ENCODE results near the gene RBM47.

Gene RBM47

DNA sequence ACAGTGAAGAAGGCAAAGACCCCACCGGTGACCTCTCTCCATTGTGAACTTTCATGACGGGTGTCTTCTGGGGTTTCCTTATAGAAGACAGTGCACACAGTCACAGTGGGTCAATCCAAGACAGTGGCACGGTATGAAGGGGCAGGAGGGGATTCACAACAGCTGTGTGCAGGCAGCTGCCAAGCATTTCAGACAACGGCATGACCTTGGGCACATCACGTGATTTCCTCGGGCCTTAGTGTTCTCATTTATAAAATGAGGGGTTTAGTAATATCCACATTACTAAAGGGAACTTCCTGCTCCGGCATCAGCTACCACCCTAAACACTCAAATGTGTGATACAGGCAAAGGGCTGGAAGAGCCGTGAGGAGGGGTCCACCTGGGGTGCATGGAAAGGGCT is 42.9 kb downstream of the RBM47 start:
- DNase-seq (ENCODE audit: low read depth in 2 of 2): no peak

DNA sequence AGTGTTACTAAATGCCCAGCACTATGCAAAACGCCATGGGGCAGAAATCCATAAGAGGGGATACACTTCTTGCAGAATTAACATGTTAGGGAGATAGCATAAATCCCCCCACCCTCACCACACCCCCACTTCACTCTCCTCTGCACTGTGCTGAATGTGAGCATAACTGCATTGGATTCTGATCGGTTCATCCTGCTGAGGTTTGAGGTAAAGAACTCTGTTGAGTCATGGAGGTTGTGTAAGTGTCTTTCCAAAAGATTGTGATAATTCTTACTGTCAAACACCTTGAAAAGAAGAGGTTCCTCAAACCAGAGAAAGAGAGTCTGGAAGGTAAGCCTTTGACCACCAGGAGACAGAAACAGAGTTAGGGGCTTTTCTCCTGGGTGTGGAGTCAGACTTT is 43.6 kb downstream of the RBM47 start:
- no peak for DNase-seq (ENCODE audit: low read depth in 2 of 2)

DNA sequence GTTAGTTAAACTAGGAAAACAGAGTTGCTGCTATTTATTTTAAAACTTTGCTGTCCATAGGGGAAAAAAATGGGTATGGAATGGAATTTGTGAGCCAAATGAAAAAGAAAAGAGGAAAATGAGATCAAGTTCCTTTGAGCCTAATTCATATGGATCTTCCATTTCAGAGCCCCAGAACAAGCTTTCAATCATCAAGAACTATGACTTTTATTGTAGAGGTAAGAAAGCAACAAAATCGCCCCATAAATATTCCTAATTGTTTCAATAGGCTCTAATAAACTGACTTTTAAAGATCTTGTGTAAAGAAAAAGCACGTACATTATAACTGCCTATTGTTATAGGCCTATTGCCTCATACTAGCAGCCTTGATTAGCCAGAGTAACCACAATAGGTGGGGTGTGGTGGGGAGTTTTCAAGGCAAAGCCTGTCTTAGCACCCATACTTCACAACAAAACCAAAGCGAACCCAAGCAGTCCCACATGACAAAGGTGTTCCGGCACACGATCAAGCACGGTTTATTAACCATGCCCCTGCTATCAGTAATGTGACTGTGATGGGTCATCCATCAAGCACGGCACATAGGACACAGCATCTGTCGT is 44.4 kb downstream of the RBM47 start:
- DNase-seq (ENCODE audit: low read depth in 2 of 2): no peak

DNA sequence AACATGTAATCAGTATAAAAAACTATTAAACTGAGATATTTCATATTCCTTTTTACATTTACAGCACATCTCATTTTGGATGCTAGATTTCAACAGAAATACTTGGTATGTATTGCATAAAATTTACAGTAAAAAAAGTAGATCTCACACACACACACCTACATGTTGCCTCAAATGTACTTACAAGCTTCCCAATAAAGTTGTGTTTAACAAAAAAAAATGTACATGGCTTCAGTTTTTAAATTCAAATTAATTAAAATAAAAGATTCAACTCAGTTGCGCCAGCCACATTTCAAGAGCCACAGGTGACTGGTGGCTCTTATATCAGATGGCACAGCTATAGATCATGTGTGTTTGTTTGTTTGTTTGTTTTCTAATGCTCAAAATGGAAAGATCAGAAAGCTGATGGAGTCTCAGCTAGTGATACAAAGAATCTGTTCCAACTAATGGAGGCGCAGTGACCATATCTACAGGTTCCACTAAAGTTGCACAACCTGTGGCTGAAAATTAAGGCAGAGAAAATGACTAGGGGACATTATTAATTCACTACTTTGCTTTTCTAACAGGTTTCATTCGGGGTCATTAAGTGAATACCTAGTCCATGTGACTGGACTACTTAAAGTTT is 45.0 kb downstream of the RBM47 start:
- no peak for DNase-seq (ENCODE audit: low read depth in 2 of 2)

DNA sequence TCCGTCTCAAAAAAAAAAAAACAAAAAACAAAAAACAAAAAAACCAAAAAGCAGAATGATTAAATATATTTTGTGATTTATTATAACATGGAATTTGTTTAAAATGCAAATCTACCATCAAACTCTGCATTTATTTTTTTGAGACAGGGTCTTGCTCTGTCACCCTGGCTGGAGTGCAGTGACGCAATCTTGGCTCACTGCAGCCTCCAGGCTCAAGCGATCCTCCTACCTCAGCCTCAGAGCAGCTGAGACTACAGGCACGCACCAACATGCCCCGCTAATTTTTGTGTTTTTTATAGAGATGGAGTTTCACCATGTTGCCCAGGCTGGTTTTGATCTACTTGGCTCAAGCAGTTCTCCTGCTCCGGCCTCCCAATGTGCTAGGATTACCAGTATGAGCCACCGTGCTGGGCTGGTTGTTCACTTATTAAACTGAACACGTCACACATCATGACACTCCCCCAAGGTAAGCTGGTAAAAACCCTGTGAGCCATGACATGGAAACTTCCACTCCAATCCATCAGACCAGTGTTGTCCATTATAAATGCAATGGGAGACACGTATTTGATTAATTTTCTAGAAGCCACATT is 45.7 kb downstream of the RBM47 start:
- no peak for DNase-seq (ENCODE audit: low read depth in 2 of 2)

DNA sequence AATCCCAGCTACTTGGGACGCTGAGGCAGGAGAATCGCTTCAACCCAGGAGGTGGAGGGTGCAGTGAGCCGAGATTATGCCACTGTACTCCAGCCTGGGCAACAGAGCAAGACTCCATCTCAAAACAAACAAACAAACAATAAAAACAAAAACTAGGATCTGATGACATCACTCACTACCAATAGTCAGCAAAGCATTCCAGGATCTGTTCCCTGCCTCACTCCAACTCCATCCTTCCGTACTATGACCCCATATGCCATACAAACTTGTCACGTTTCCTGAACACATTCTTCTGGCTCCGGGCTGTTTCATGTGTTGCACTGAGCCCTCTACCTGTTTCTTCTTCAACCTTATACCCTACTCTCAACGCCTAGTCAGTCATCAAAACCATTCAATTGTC is 47.3 kb downstream of the RBM47 start:
- no peak for DNase-seq (ENCODE audit: low read depth in 2 of 2)

DNA sequence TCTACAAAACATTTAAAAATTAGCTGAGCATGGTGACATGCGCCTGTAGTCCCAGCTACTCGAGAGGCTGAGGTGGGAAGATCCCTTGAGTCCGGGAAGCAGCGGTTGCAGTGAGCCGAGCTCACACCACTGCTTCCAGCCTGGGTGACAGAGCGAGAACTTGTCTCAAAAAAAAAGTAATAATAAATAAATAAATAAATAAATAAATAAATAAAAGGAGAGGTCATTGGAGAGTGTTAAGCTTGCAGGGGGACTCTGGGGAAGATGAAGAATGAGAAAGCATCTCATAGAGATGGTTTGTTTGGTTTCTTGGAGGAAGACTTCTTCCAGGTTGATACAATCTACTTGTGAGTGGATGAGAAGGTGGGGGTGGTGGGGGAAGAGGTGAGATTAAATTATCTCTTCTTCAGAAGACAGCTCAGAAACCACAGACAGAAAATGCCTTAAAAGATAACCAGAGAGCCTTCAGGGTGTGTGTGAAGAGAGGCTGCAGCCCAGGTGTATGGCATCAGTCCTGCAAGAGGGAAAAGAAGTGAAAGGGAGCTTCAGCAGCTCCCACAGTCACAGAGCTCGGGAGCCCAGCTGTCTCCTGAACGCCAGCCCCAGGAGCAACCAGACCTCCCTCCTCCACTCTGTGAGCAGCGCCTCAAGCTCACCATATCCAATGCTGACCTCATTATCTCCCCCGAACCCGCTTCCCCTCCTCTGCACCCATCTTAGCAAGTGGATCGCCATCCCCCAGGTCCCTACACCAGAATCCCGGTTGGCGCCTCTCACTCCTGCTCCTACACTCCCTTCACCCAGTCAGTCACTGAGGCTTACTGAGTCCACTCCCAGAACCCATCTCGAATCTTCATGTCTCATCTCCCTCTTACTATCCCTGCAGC is 48.2 kb downstream of the RBM47 start:
- no peak for DNase-seq (ENCODE audit: low read depth in 2 of 2)

DNA sequence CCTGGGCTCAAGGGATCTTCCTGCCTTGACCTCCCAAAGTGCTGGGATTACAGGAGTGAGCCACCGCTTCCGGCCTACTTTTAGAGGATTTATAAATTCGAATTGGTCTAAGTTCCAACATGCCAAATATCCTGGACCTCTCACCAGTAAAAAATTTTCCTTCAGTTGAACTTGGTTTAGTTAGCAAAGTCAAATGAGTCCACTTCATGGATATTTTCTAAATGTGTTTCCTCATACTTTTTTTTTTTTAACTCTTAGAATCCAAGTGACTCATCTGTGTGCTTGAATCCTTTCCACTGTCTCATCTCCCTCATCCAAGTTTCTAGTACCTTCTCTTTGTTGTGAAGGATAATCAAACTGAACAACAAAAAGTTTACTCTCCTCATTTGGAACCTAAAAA is 49.7 kb downstream of the RBM47 start:
- no peak for DNase-seq (ENCODE audit: low read depth in 2 of 2)

DNA sequence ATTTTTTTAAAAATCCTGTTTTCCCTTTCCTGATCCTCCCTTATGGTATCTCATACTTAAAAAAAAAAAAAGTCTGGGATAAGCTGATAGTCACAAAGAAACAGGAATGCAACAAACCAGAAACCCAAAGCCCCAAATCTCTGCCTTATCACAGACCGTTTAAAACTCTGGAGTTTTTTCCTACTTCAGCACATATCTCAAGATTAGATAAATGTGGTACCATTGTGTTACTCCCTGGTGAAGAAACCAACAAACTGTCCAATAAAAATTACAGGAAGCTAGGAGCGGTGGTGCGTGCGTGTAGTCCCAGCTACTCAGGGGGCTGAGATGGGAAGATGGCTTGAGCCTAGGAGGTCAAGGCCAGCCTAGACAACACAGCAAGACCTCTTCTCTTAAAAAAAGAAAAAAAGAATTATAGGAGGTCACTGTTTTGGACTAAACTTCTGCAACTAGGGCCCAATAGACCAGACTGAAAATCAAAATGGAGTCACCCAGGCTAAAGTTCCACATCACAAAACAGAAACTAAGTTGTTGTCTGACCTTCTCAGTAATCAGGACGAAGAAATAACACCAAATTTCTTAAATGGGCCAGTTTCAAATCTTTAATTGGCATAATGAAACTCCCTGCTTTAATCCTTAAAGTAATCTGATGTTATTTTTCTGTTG is 51.9 kb downstream of the RBM47 start:
- no peak for DNase-seq (ENCODE audit: low read depth in 2 of 2)

DNA sequence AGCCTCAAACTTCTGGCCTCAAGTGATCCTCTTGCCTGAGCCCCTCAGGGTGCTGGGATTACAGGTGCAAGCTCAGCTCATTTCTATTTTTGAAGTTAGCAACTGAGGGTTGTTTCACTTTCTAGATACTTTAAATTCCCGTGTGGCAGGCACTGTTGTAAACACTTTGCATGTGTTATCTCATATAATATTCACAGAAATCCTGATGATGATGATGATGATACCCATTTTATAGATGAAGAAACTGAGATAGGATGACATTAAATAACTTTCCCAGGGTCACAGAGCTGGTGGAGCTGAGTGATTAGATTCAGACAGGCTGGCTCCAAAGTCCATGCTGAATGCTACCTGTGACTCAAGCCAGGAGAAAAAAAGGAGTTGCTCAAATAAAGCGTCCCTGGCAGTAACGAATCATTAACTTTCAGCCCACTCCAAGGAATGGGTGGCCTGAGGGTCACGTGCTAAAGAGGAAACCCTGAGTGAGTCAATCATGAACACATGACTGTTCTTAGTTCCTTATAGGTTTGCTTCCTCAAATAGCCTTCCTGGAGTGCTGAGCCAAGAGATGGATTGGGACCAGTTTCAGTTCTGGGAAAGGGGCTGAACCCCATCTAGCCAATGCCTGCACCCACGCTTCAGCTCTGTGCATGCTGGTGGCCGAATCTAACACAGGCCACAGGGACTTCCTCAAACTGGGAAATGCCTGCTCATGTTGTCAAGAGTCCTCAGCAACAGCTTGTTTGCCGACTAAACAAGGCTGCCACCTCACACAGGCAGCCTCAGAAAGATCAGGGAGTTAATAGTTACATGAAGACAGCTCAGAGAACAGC is 52.8 kb downstream of the RBM47 start:
- DNase-seq (ENCODE audit: low read depth in 2 of 2): no peak

DNA sequence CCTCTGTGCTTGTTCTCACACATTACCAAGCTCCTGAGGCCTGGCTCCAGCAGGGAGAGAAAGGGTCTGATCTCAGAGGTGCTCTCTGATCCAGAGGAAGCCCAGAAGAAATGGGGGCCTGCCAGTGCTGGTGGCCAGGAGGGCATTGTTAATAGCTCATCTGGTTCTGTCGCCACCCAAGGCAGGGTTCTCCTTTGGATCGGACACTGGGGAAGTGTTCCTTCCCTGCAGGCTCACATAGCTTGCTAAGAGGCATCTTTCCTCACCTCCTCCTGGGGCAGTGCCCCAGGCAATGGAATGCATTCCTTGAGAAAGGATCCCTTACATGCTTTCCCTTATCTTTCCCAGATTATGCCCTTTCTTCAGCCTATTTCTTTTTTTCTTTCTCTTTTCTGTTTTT is 53.8 kb downstream of the RBM47 start:
- DNase-seq (ENCODE audit: low read depth in 2 of 2): no peak

DNA sequence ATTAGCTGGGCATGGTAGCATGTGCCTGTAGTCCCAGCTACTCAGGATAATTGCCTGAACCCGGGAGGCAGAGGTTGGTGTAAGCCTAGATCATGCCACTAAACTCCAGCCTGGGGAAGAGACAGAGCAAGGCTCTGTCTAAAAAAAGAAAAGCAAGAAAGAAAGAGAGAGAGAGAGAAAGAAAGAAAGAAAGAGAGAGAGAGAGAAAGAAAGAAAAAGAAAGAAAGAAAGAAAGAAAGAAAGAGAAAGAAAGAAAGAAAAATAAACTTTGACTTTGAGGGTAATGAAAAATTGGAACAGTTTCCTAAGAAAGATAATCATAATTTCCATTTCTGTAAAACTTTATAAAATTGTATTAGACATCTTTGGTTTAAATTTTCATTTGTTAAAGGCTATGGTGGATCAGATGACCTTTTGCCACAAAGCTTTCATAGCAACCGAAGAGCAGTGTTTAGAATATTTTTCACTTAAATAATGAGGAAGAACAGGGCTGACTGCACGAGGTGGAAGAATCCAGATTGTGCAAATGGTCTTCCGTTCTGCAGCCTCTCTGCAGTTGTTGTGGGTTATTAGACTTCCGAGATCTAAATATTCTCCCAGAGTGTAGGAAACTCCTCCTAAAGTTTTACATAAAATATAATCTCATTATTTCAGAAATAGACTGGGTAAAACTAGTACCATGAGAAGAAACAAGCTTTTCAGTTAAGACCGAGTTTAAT is 55.9 kb downstream of the RBM47 start:
- no peak for DNase-seq (ENCODE audit: low read depth in 2 of 2)

DNA sequence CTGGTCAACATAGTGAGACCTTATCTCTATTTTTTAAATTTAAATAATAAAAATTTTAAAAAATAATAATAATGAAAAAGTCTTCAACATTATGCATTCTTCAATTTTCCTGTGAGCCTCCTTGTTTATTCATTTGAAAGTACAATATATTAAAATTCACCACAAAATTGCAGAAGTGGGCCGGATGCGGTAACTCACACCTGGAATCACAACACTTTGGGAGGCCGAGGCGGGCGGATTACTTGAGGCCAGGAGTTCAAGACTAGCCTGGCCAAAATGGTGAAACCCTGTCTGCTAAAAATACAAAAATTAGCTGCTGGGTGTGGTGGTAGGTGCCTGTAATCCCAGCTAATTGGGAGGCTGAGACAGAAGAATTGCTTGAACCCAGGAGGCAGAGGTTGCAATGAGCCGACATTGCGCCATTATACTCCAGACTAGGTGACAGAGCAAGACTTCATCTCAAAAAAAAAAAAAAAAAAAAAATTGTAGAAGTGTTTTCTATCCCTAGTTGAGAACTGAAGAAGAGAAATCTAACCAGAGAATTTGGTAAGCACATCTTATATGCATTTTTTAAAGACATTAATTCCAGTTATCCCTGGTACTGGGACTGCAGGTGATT is 56.9 kb downstream of the RBM47 start:
- DNase-seq (ENCODE audit: low read depth in 2 of 2): no peak

DNA sequence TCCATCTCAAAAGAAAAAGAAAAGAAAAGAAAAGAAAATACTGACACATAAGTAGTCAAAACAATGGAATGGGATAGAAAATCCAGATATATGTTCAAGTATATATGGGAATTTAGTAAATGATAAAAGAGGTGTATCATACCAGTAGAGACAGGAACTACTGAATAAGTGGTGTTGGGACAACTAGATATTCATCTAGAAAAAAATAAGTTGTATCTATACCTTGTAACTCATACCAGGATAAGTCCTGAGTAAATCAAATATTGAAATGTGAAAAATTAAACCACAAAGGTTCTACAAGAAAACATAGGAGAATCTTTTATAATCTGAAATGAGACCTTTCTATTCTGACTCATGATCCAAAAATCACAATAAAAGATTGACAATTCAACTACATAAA is 58.5 kb downstream of the RBM47 start:
- DNase-seq (ENCODE audit: low read depth in 2 of 2): no peak

DNA sequence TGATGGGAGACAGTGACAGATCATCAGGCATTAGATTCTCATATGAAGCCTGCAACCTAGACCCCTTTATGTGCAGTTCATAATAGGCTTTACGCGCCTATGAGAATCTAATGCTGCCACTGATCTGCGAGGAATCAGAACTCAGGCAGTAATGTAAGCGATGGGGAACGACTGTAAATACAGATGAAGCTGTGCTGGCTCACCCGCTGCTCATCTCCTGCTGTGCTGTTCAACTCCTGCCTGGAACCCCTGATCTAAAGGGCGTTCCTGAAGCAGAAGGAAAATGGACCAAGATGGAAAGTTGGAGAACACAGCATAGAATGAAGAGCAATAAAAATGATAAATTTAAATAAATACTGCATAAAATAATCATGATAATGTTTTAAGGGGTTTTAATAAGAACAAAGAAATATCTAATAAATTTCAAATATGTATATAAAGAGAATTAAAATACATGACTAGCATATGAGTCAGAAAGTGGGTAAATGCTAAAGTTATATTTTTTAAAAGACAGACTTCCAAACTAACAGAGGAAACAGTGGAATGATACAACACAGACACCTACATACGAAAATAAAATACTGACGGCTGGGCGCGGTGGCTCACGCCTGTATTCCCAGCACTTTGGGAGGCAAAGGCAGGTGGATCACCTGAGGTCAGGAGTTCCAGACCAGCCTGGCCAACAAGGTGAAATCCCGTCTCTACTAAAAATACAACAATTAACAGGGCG is 59.2 kb downstream of the RBM47 start:
- DNase-seq (ENCODE audit: low read depth in 2 of 2): no peak

DNA sequence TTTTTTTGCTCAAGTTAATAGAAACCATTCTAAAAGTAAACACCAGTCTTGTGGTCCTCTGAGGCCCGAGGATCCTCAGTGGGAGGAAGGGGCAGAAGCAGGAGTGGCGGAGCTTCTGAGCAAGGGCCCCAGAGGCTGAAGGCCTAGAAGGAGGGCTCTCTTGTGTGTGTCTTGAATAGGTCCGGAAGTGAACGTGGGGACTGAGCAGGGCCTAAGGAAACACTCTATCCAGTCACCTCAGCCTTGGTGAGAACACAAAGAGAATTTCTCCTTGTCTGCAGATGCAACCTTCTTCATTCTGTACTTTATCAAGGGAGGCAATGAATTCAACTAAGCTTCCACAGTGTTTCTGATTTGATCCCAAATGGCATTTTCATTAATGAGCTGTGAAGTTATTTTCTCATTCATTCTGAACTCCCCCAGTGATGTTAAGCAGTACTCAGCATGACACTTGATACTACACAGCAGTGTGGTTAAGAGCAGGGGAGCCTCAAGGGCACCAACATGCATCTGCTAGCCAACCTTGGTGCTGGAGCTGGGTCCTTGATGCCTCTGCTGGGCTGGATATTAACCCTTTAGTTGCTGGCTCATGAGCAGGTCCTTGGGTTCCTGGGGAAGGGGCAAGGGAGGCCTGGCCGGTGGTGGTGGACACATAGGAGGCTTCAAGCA is 64.7 kb downstream of the RBM47 start:
- no peak for DNase-seq (ENCODE audit: low read depth in 2 of 2)

DNA sequence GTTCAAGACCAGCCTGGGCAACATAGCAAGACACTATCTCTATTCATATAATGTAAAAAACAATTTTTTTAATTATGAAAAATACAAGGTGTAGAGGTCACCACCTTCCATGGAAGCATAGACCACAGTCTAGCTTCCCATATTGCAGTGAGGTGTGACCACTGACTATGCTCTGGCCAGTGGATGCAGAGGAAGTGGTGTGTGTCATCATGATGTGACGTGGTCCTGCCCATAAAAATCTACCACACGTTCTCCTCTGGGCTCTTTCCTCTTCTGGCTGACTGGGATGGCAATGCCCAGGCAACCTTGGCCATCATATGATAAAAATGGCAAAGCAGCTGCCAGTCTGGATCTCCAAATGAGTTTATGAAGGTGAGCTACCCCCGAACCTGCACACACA is 65.7 kb downstream of the RBM47 start:
- DNase-seq (ENCODE audit: low read depth in 2 of 2): no peak

DNA sequence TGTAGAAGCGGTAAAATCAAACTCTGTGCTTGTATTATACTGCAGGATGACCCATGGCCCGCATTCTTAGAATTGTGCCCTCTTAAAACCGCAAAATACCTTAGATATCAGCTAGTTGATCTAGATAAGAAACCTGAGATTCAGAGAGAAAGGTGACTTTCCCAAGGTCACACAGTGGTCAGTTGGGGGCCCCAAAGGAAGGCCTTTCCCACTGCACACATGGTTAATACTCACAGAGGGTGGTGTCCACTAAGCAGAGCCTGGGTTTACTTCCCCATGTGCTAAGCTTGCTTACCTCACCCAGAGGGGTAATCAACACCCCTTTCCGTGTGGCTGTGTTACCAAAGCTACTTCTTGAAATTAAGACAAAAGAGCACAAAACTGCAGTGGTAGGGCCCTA is 66.3 kb downstream of the RBM47 start:
- no peak for DNase-seq (ENCODE audit: low read depth in 2 of 2)

DNA sequence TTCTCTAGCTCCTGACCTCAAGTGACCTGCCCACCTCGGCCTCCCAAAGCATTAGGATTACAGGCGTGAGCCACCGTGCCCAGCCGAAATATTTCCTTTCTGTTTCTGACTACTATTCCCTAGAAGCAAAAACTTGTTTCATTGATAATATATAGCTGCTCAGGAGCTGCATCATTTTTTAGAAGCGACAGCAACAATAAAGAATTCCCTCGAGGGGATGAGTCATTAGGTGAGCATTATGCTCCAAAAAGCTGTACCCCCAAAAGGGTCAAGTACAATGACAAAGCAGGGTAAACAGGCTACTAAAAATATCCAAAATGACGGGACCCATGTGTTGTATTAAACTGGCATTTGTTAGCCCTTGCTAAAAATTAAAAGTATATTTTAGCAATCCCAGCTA is 67.0 kb downstream of the RBM47 start:
- no peak for DNase-seq (ENCODE audit: low read depth in 2 of 2)

All from stimulated activated CD4-positive, alpha-beta T cell treated with anti-CD3 and anti-CD28 coated beads, Interleukin-1b, Interleukin-23, amount 100 ng/mL, for 1 hour (primary cell).